H9 (cell line): ENCODE measurements around the gene PLCL1. TPM values are rescaled to one million over a fixed set of nuclear protein-coding genes. Genes with fewer than 3 reads are reported as not detected.

ENCODE experiments used
- DNase-seq: peaks from one replicate; pipeline ENCODE4 v3.0.0-alpha.2; 2017
- H2AFZ ChIP-seq: one replicate; pipeline ENCODE4 v1.6.1; 2013; ENCODE audit warnings: mild to moderate bottlenecking, low read length, control low read depth, moderate library complexity
- H2AK5ac ChIP-seq: 2 replicates; pipeline ENCODE4 v1.6.1; 2013; ENCODE audit warnings: low read length, control low read depth, mixed read lengths; ENCODE audit not compliant: insufficient read length
- H2BK120ac ChIP-seq: one replicate; pipeline ENCODE4 v1.6.1; 2013; ENCODE audit warnings: low read depth, mild to moderate bottlenecking, low read length, control low read depth, inconsistent platforms; ENCODE audit not compliant: poor library complexity, severe bottlenecking
- H2BK12ac ChIP-seq: 2 replicates; pipeline ENCODE4 v1.6.1; 2013; ENCODE audit warnings: low read length, control low read depth, mixed read lengths, low read depth; ENCODE audit not compliant: insufficient read length
- H2BK15ac ChIP-seq: 2 replicates; pipeline ENCODE4 v1.6.1; 2013; ENCODE audit warnings: low read depth, low read length, control low read depth
- H2BK20ac ChIP-seq: one replicate; pipeline ENCODE4 v1.6.1; 2013; ENCODE audit warnings: low read depth, mild to moderate bottlenecking, low read length, control low read depth, inconsistent platforms; ENCODE audit not compliant: poor library complexity, severe bottlenecking
- H2BK5ac ChIP-seq: 2 replicates; pipeline ENCODE4 v1.6.1; 2013; ENCODE audit warnings: low read length, control low read depth, mixed read lengths; ENCODE audit not compliant: insufficient read length
- H3K14ac ChIP-seq: 2 replicates; pipeline ENCODE4 v1.6.1; 2013; ENCODE audit warnings: low read length, control low read depth; ENCODE audit not compliant: insufficient read depth
- H3K18ac ChIP-seq: 2 replicates; pipeline ENCODE4 v1.6.1; 2013; ENCODE audit warnings: low read depth, mild to moderate bottlenecking, mixed read lengths, low read length, control low read depth; ENCODE audit not compliant: insufficient read length
- H3K23ac ChIP-seq: 2 replicates; pipeline ENCODE4 v1.6.1; 2013; ENCODE audit warnings: low read length, control low read depth, mixed read lengths, low read depth; ENCODE audit not compliant: insufficient read length
- H3K23me2 ChIP-seq: 2 replicates; pipeline ENCODE4 v1.6.1; 2013; ENCODE audit warnings: low read depth, mild to moderate bottlenecking, mixed read lengths, low read length, control low read depth; ENCODE audit not compliant: insufficient read length, poor library complexity, severe bottlenecking
- H3K27ac ChIP-seq: 2 replicates; pipeline ENCODE4 v1.5.1; 2013; ENCODE audit warnings: low read length, control low read depth, mixed read lengths, low read depth; ENCODE audit not compliant: insufficient read length
- H3K27me3 ChIP-seq: 2 replicates; pipeline ENCODE4 v1.6.1; 2013; ENCODE audit warnings: low read length, control low read depth, inconsistent platforms; ENCODE audit not compliant: insufficient read depth
- H3K4ac ChIP-seq: 2 replicates; pipeline ENCODE4 v1.6.1; 2013; ENCODE audit warnings: low read depth, mild to moderate bottlenecking, control low read depth, inconsistent platforms, low read length, moderate library complexity
- H3K4me1 ChIP-seq: 2 replicates; pipeline ENCODE4 v1.6.1; 2013; ENCODE audit warnings: low read length, control low read depth, inconsistent platforms; ENCODE audit not compliant: insufficient read depth
- H3K4me2 ChIP-seq: 2 replicates; pipeline ENCODE4 v1.6.1; 2013; ENCODE audit warnings: low read length, control low read depth, mixed read lengths; ENCODE audit not compliant: insufficient read length, insufficient read depth
- H3K56ac ChIP-seq: 2 replicates; pipeline ENCODE4 v1.6.1; 2013; ENCODE audit warnings: low read depth, mild to moderate bottlenecking, mixed read lengths, low read length, control low read depth; ENCODE audit not compliant: insufficient read length
- H3K79me1 ChIP-seq: 2 replicates; pipeline ENCODE4 v1.6.1; 2013; ENCODE audit warnings: low read depth, mild to moderate bottlenecking, moderate library complexity, low read length, control low read depth, inconsistent platforms; ENCODE audit not compliant: insufficient read depth, poor library complexity, severe bottlenecking
- H3K79me2 ChIP-seq: 2 replicates; pipeline ENCODE4 v1.6.1; 2013; ENCODE audit warnings: low read length, control low read depth, inconsistent platforms; ENCODE audit not compliant: insufficient read depth
- H3K9ac ChIP-seq: 2 replicates; pipeline ENCODE4 v1.6.1; 2013; ENCODE audit warnings: low read length, control low read depth, mixed read lengths; ENCODE audit not compliant: insufficient read length; ENCODE audit errors: extremely low read depth
- H3K9me3 ChIP-seq: one replicate; pipeline ENCODE4 v1.6.1; 2013; ENCODE audit warnings: low read depth, low read length, inconsistent platforms; ENCODE audit not compliant: control insufficient read depth
- H3T11ph ChIP-seq: one replicate; pipeline ENCODE4 v1.6.1; 2013; ENCODE audit warnings: mild to moderate bottlenecking, low read length, control low read depth, inconsistent platforms
- H4K20me1 ChIP-seq: one replicate; pipeline ENCODE4 v1.6.1; 2013; ENCODE audit not compliant: control insufficient read depth, insufficient read length, insufficient read depth
- H4K5ac ChIP-seq: 2 replicates; pipeline ENCODE4 v1.6.1; 2013; ENCODE audit warnings: low read depth, mild to moderate bottlenecking, mixed read lengths, low read length, control low read depth; ENCODE audit not compliant: insufficient read length
- H4K8ac ChIP-seq: replicated peaks from 2 replicates; pipeline ENCODE4 v1.6.1; 2013; ENCODE audit warnings: low read length, control low read depth, mixed read lengths, low read depth; ENCODE audit not compliant: insufficient read length
- H4K91ac ChIP-seq: 2 replicates; pipeline ENCODE4 v1.6.1; 2013; ENCODE audit warnings: low read depth, mild to moderate bottlenecking, moderate library complexity, mixed read lengths, low read length, control low read depth; ENCODE audit not compliant: insufficient read length
- H3K27ac Mint-ChIP-seq, 3 experiments: 2 replicates in 2 of 3; 3 replicates in 1 of 3; pipeline ENCODE4 v1.8.0; 2020 to 2021; ENCODE audit warnings: mixed read lengths in 3 of 3, mild to moderate bottlenecking in 1 of 3, moderate library complexity in 1 of 3
- H3K27me3 Mint-ChIP-seq: 2 replicates; pipeline ENCODE4 v1.8.0; 2021; ENCODE audit warnings: low read depth, mild to moderate bottlenecking, moderate library complexity, mixed read lengths
- H3K36me3 Mint-ChIP-seq, 3 experiments: 2 replicates in 2 of 3; 3 replicates in 1 of 3; pipeline ENCODE4 v1.8.0; 2020 to 2021; ENCODE audit warnings: low read depth in 3 of 3, mixed read lengths in 3 of 3; ENCODE audit not compliant: insufficient read depth in 1 of 3
- H3K4me1 Mint-ChIP-seq, 2 experiments: 2 replicates each; pipeline ENCODE4 v1.8.0; 2020; ENCODE audit warnings: mixed read lengths in 2 of 2
- H3K4me3 Mint-ChIP-seq, 2 experiments: 2 replicates in 1 of 2; 3 replicates in 1 of 2; pipeline ENCODE4 v1.8.0; 2020 to 2021; ENCODE audit warnings: mild to moderate bottlenecking in 2 of 2, mixed read lengths in 2 of 2, moderate library complexity in 1 of 2
- H3K9me3 Mint-ChIP-seq, 2 experiments: 2 replicates in 1 of 2; 3 replicates in 1 of 2; pipeline ENCODE4 v1.8.0; 2020; ENCODE audit warnings: mild to moderate bottlenecking in 2 of 2, mixed read lengths in 2 of 2, moderate library complexity in 1 of 2
- WGBS: extraction: QIAGEN DNeasy Blood & Tissue Kit; methylation state at CpG from one replicate; pipeline ENCODE4 v1.1.7; 2013; ENCODE audit warnings: missing lambda C conversion rate, low lambda C conversion rate, mixed read lengths; ENCODE audit not compliant: insufficient read length; ENCODE audit errors: extremely low coverage; 5-methylcytosine and 5-hydroxymethylcytosine counted together
- total RNA-seq: library from RNA; stranded (reverse); gene quantifications from 2 replicates; pipeline ENCODE4 v1.2.1, GENCODE V29; 2021
- TF ChIP-seq, protein P1 (sequence below): fragments of 200-600 bp; sonication (generic); conservative IDR thresholded peaks from 3 replicates; pipeline ENCODE4 v1.8.0; 2021; ENCODE audit warnings: antibody characterized with exemption, mild to moderate bottlenecking

PLCL1 gene
- total RNA-seq, 1 experiment from 2014 or later, result 0.04 TPM

- Histone ChIP-seq H3K4ac (no peak overlapping the region), H2BK12ac (no peak overlapping the region), H3K79me1 (no peaks in the 10 kb centered on the region), H2AK5ac (no peak overlapping the region), H2BK120ac (no peak overlapping the region), H3K56ac (no peak overlapping the region), H2BK15ac (no peak overlapping the region), H3K18ac (no peak overlapping the region), H4K91ac (no peak overlapping the region), H4K5ac (no peak overlapping the region), H3T11ph (no peak overlapping the region), H4K20me1 (no peaks in the 10 kb centered on the region), H2BK5ac (no peak overlapping the region), H3K23me2 (no peaks in the 10 kb centered on the region), H3K4me2 (no peak overlapping the region), H3K27ac (no peak overlapping the region), H4K8ac (no peak overlapping the region), H3K14ac (no peak overlapping the region), H2BK20ac (no peak overlapping the region), H3K4me1 (no peaks in the 10 kb centered on the region), H3K27me3 (no peaks in the 10 kb centered on the region), H3K23ac (no peak overlapping the region), H2AFZ (no peak overlapping the region), H3K9me3 (no peaks in the 10 kb centered on the region), H3K79me2 (no peaks in the 10 kb centered on the region), H3K9ac (no peak overlapping the region)
- WGBS, result no CpG with 5 or more reads among the region's 2 CpGs
- DNase-seq, result no peak
- Mint-ChIP-seq H3K4me3 (no peak overlapping the region), H3K27me3 (peaks cover 4% of the 10 kb centered on the region), H3K9me3 (no peaks in the 10 kb centered on the region), H3K4me1 (no peaks in the 10 kb centered on the region), H3K27ac (no peak overlapping the region; a peak in 2 of 7 replicates), H3K36me3 (no peaks in the 10 kb centered on the region)
- TF ChIP-seq, protein P1, sequence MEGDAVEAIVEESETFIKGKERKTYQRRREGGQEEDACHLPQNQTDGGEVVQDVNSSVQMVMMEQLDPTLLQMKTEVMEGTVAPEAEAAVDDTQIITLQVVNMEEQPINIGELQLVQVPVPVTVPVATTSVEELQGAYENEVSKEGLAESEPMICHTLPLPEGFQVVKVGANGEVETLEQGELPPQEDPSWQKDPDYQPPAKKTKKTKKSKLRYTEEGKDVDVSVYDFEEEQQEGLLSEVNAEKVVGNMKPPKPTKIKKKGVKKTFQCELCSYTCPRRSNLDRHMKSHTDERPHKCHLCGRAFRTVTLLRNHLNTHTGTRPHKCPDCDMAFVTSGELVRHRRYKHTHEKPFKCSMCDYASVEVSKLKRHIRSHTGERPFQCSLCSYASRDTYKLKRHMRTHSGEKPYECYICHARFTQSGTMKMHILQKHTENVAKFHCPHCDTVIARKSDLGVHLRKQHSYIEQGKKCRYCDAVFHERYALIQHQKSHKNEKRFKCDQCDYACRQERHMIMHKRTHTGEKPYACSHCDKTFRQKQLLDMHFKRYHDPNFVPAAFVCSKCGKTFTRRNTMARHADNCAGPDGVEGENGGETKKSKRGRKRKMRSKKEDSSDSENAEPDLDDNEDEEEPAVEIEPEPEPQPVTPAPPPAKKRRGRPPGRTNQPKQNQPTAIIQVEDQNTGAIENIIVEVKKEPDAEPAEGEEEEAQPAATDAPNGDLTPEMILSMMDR, result no peak
Measured at GRCh38 chr2:197814526-197814925, 10.1 kb downstream of the PLCL1 start.
